ENCODE measurements around the gene HS3ST6. TPM values are rescaled to one million over a fixed set of nuclear protein-coding genes. Genes with fewer than 3 reads are reported as not detected.
A peak's percentile ranks its signal among the peaks of the same experiment; 100 is the strongest.
"Not testable (repeated sequence)": the region's sequence is repeated elsewhere in the genome, so short reads cannot be mapped to it uniquely, and the experiment has no call there.

HS3ST6 gene
- polyA plus RNA-seq, 12 donors: 0.15 to 14.3 (median 2.1) TPM; not detected in 8

- no peak for DNase-seq
Measured at GRCh38 chr16:1878256-1878655, 40.0 kb downstream of the HS3ST6 start.

- DNase-seq: no peak
Measured at GRCh38 chr16:1877804-1878203, 40.4 kb downstream of the HS3ST6 start.

- DNase-seq: no peak
Measured at GRCh38 chr16:1877089-1877488, 41.1 kb downstream of the HS3ST6 start.

GRCh38 chr16:1876468-1876867 lies 41.7 kb downstream of the HS3ST6 start:
- DNase-seq: no peak

- not testable (repeated sequence) for DNase-seq
Measured at GRCh38 chr16:1876066-1876465, 42.1 kb downstream of the HS3ST6 start.

- DNase-seq: no peak
Measured at GRCh38 chr16:1874854-1875253, 43.4 kb downstream of the HS3ST6 start.

- no peak for DNase-seq
Measured at GRCh38 chr16:1871974-1872635, 46.1 kb downstream of the HS3ST6 start, which contains the start of gene MEIOB. Gene MEIOB, minus strand, starts transcription at chr16:1872164. Its CDS starts 3,989 bp downstream, at chr16:1868175.

- no peak for DNase-seq
Measured at GRCh38 chr16:1870365-1871082, 47.7 kb downstream of the HS3ST6 start.

- DNase-seq: no peak
Measured at GRCh38 chr16:1865902-1866690, 52.1 kb downstream of the HS3ST6 start.

- peak; percentile 26 for DNase-seq
Measured at GRCh38 chr16:1863681-1864460, 54.3 kb downstream of the HS3ST6 start.

GRCh38 chr16:1862394-1862793 lies 55.8 kb downstream of the HS3ST6 start:
- DNase-seq: no peak

- DNase-seq: no peak
Measured at GRCh38 chr16:1861730-1862129, 56.5 kb downstream of the HS3ST6 start.

Other genes with a start within 250 kb of the HS3ST6 start
- gene JPT2, start 240.1 kb downstream of the HS3ST6 start, polyA plus RNA-seq (ENCODE audit: insufficient read length in 12 of 12): 10 to 100 TPM in 11 of 12 donors, not detected in 1; 39.0 to 67.5 (median 48.1) TPM
- gene MAPK8IP3, start 212.2 kb downstream of the HS3ST6 start, polyA plus RNA-seq (ENCODE audit: insufficient read length in 12 of 12): 100 to 1,000 TPM in 1 of 12 donors, 10 to 100 TPM in 10, not detected in 1; 27.6 to 108 (median 42.7) TPM
- gene NME3, start 146.9 kb downstream of the HS3ST6 start, polyA plus RNA-seq (ENCODE audit: insufficient read length in 12 of 12): 10 to 100 TPM in 11 of 12 donors, not detected in 1; 12.3 to 40.2 (median 14.8) TPM
- gene EME2, start 145.6 kb downstream of the HS3ST6 start, polyA plus RNA-seq (ENCODE audit: insufficient read length in 12 of 12): 10 to 100 TPM in 1 of 12 donors, 1 to 10 TPM in 10, not detected in 1; 4.4 to 13.3 (median 6.4) TPM
- 10 to 100 TPM in 11 of 12 donors, not detected in 1; 31.3 to 85.2 (median 41.3) TPM for gene MRPS34, start 145.3 kb downstream of the HS3ST6 start, polyA plus RNA-seq (ENCODE audit: insufficient read length in 12 of 12)
- gene SPSB3, start 135.8 kb downstream of the HS3ST6 start, polyA plus RNA-seq (ENCODE audit: insufficient read length in 12 of 12): 10 to 100 TPM in 11 of 12 donors, not detected in 1; 16.2 to 30.8 (median 22.0) TPM
- gene NUBP2, start 135.5 kb downstream of the HS3ST6 start, polyA plus RNA-seq (ENCODE audit: insufficient read length in 12 of 12): 10 to 100 TPM in 11 of 12 donors, not detected in 1; 30.4 to 52.7 (median 33.3) TPM
- under 1 TPM in 10 of 12 donors, not detected in 2; 0.10 to 0.87 (median 0.21) TPM for gene IGFALS, start 124.7 kb downstream of the HS3ST6 start, polyA plus RNA-seq (ENCODE audit: insufficient read length in 12 of 12)
- gene HAGH, start 91.6 kb downstream of the HS3ST6 start, polyA plus RNA-seq (ENCODE audit: insufficient read length in 12 of 12): 10 to 100 TPM in 11 of 12 donors, not detected in 1; 27.4 to 49.0 (median 31.7) TPM
- 10 to 100 TPM in 11 of 12 donors, not detected in 1; 13.6 to 24.4 (median 18.0) TPM for gene FAHD1, start 91.2 kb downstream of the HS3ST6 start, polyA plus RNA-seq (ENCODE audit: insufficient read length in 12 of 12)
- 1 to 10 TPM in 2 of 12 donors, under 1 TPM in 8, not detected in 2; 0.08 to 3.0 (median 0.69) TPM for gene MEIOB, start 46.3 kb downstream of the HS3ST6 start, polyA plus RNA-seq (ENCODE audit: insufficient read length in 12 of 12)
- 10 to 100 TPM in 11 of 12 donors, not detected in 1; 14.2 to 50.0 (median 27.8) TPM for gene MSRB1, start 24.8 kb upstream of the HS3ST6 start, polyA plus RNA-seq (ENCODE audit: insufficient read length in 12 of 12)
- 10 to 100 TPM in 11 of 12 donors, not detected in 1; 12.8 to 93.9 (median 35.0) TPM for gene RPL3L, start 36.3 kb upstream of the HS3ST6 start, polyA plus RNA-seq (ENCODE audit: insufficient read length in 12 of 12)
- 100 to 1,000 TPM in 9 of 12 donors, 10 to 100 TPM in 2, not detected in 1; 95.8 to 145 (median 117) TPM for gene NDUFB10, start 41.1 kb upstream of the HS3ST6 start, polyA plus RNA-seq (ENCODE audit: insufficient read length in 12 of 12)
- 1,000 to 10,000 TPM; 2,162 to 3,862 (median 3,028) TPM for gene RPS2, start 46.4 kb upstream of the HS3ST6 start, polyA plus RNA-seq (ENCODE audit: insufficient read length in 12 of 12)
- not detected for gene RNF151, start 48.4 kb upstream of the HS3ST6 start, polyA plus RNA-seq (ENCODE audit: insufficient read length in 12 of 12)
- 10 to 100 TPM in 11 of 12 donors, not detected in 1; 16.7 to 31.5 (median 21.7) TPM for gene TBL3, start 53.6 kb upstream of the HS3ST6 start, polyA plus RNA-seq (ENCODE audit: insufficient read length in 12 of 12)
- gene NOXO1, start 63.1 kb upstream of the HS3ST6 start, polyA plus RNA-seq (ENCODE audit: insufficient read length in 12 of 12): 1 to 10 TPM in 3 of 12 donors, under 1 TPM in 6, not detected in 3; 0.38 to 1.4 (median 0.74) TPM
- gene GFER, start 65.8 kb upstream of the HS3ST6 start, polyA plus RNA-seq (ENCODE audit: insufficient read length in 12 of 12): 10 to 100 TPM in 11 of 12 donors, not detected in 1; 10.9 to 40.2 (median 15.1) TPM
- gene SYNGR3, start 71.6 kb upstream of the HS3ST6 start, polyA plus RNA-seq (ENCODE audit: insufficient read length in 12 of 12): 1 to 10 TPM in 4 of 12 donors, under 1 TPM in 6, not detected in 2; 0.25 to 1.5 (median 0.86) TPM
- gene ZNF598, start 91.4 kb upstream of the HS3ST6 start, polyA plus RNA-seq (ENCODE audit: insufficient read length in 12 of 12): 10 to 100 TPM in 11 of 12 donors, not detected in 1; 13.6 to 32.2 (median 18.6) TPM
- gene NPW, start 101.4 kb upstream of the HS3ST6 start, polyA plus RNA-seq (ENCODE audit: insufficient read length in 12 of 12): 1 to 10 TPM in 8 of 12 donors, under 1 TPM in 2, not detected in 2; 0.56 to 3.1 (median 1.5) TPM
- 10 to 100 TPM in 11 of 12 donors, not detected in 1; 26.8 to 55.1 (median 36.1) TPM for gene NHERF2, start 108.5 kb upstream of the HS3ST6 start, polyA plus RNA-seq (ENCODE audit: insufficient read length in 12 of 12)
- gene NTHL1, start 129.4 kb upstream of the HS3ST6 start, polyA plus RNA-seq (ENCODE audit: insufficient read length in 12 of 12): 10 to 100 TPM in 7 of 12 donors, 1 to 10 TPM in 4, not detected in 1; 8.4 to 35.5 (median 10.6) TPM
- 1,000 to 10,000 TPM in 1 of 12 donors, 100 to 1,000 TPM in 1, 10 to 100 TPM in 10; 62.0 to 1,357 (median 75.2) TPM for gene TSC2, start 129.6 kb upstream of the HS3ST6 start, polyA plus RNA-seq (ENCODE audit: insufficient read length in 12 of 12)
- 100 to 1,000 TPM in 7 of 12 donors, 10 to 100 TPM in 4, not detected in 1; 85.8 to 199 (median 121) TPM for gene PKD1, start 217.5 kb upstream of the HS3ST6 start, polyA plus RNA-seq (ENCODE audit: insufficient read length in 12 of 12)
- gene RAB26, start 230.2 kb upstream of the HS3ST6 start, polyA plus RNA-seq (ENCODE audit: insufficient read length in 12 of 12): 1 to 10 TPM in 3 of 12 donors, under 1 TPM in 7, not detected in 2; 0.27 to 1.9 (median 0.78) TPM
- gene TRAF7, start 237.4 kb upstream of the HS3ST6 start, polyA plus RNA-seq (ENCODE audit: insufficient read length in 12 of 12): 10 to 100 TPM in 11 of 12 donors, not detected in 1; 28.9 to 60.7 (median 45.0) TPM

Measured in muscle of arm (tissue), 12 donors.